Liver (tissue), 9 donors: ENCODE measurements around the gene MYL6B. TPM values are rescaled to one million over a fixed set of nuclear protein-coding genes. Genes with fewer than 3 reads are reported as not detected.

Experiments used
- DNase-seq: peaks from one replicate; pipeline ENCODE4 v3.0.0-alpha.2; 2017; ENCODE audit warnings: low spot score
- H3K27ac ChIP-seq, 2 donors: one replicate each; pipeline ENCODE4 v1.7.0; 2013; ENCODE audit warnings: inconsistent platforms in 2 of 2, low read length in 2 of 2, control low read depth in 1 of 2, low read depth in 1 of 2, mild to moderate bottlenecking in 1 of 2
- H3K27me3 ChIP-seq, 4 donors: one replicate each; pipeline versions ENCODE4 v1.6.1 to v1.7.0; 2013; ENCODE audit warnings: low read length in 3 of 4, inconsistent platforms in 1 of 4, mild to moderate bottlenecking in 1 of 4, moderate library complexity in 1 of 4; ENCODE audit not compliant: control insufficient read depth in 4 of 4, insufficient read depth in 4 of 4
- H3K36me3 ChIP-seq, 4 donors: one replicate each; pipeline versions ENCODE4 v1.6.1 to v1.7.0; 2013; ENCODE audit warnings: low read length in 3 of 4, mild to moderate bottlenecking in 3 of 4, low read depth in 1 of 4, moderate library complexity in 1 of 4; ENCODE audit not compliant: control insufficient read depth in 4 of 4, insufficient read depth in 3 of 4
- H3K4me1 ChIP-seq, 4 donors: one replicate each; pipeline versions ENCODE4 v1.6.1 to v1.7.0; 2013; ENCODE audit warnings: low read length in 3 of 4, mild to moderate bottlenecking in 3 of 4, moderate library complexity in 1 of 4; ENCODE audit not compliant: control insufficient read depth in 4 of 4, insufficient read depth in 4 of 4
- H3K4me3 ChIP-seq, 3 donors: one replicate each; pipeline versions ENCODE4 v1.6.1 to v1.7.0; 2013; ENCODE audit warnings: low read length in 3 of 3, control low read depth in 1 of 3, low read depth in 1 of 3, mild to moderate bottlenecking in 1 of 3
- H3K9ac ChIP-seq, 2 donors: one replicate each; pipeline ENCODE4 v1.7.0; 2013; ENCODE audit warnings: low read length in 2 of 2, mild to moderate bottlenecking in 2 of 2, moderate library complexity in 2 of 2, control low read depth in 1 of 2, low read depth in 1 of 2
- H3K9me3 ChIP-seq, 4 donors: one replicate each; pipeline versions ENCODE4 v1.6.1 to v1.7.0; 2013; ENCODE audit warnings: low read length in 3 of 4; ENCODE audit not compliant: control insufficient read depth in 4 of 4
- ATF3 ChIP-seq: IDR thresholded peaks from 2 replicates; pipeline ENCODE4 v1.6.1; 2016; ENCODE audit warnings: antibody characterized with exemption
- EGR1 ChIP-seq, 2 donors: IDR thresholded peaks; 2 replicates each; pipeline ENCODE4 v1.6.1; 2016 to 2018; ENCODE audit warnings: antibody characterized with exemption in 2 of 2, low read depth in 2 of 2
- FOXA1 ChIP-seq: IDR thresholded peaks from 2 replicates; pipeline ENCODE4 v1.6.1; 2016; ENCODE audit warnings: antibody characterized with exemption
- FOXA2 ChIP-seq: IDR thresholded peaks from 2 replicates; pipeline ENCODE4 v1.6.1; 2016; ENCODE audit warnings: antibody characterized with exemption
- GABPA ChIP-seq, 2 donors: IDR thresholded peaks in 1 of 2; conservative IDR thresholded peaks in 1 of 2; 2 replicates each; pipeline ENCODE4 v1.6.1; 2016; ENCODE audit warnings: antibody characterized with exemption in 2 of 2, mild to moderate bottlenecking in 1 of 2, moderate library complexity in 1 of 2
- HNF4A ChIP-seq, 2 donors: conservative IDR thresholded peaks; 2 replicates each; pipeline ENCODE4 v1.6.1; 2016; ENCODE audit warnings: antibody characterized with exemption in 2 of 2, mild to moderate bottlenecking in 2 of 2
- HNF4G ChIP-seq: IDR thresholded peaks from 2 replicates; pipeline ENCODE4 v1.6.1; 2016; ENCODE audit warnings: antibody characterized with exemption
- JUND ChIP-seq, 2 donors: IDR thresholded peaks; 2 replicates each; pipeline ENCODE4 v1.6.1; 2016; ENCODE audit warnings: antibody characterized with exemption in 2 of 2
- NR2F2 ChIP-seq: IDR thresholded peaks from 2 replicates; pipeline ENCODE4 v1.6.1; 2016; ENCODE audit warnings: antibody characterized with exemption
- RAD21 ChIP-seq, 2 donors: IDR thresholded peaks; 2 replicates each; pipeline ENCODE4 v1.6.1; 2016; ENCODE audit warnings: antibody characterized with exemption in 2 of 2, mild to moderate bottlenecking in 2 of 2
- RXRA ChIP-seq, 2 donors: IDR thresholded peaks; 2 replicates each; pipeline ENCODE4 v1.6.1; 2017 to 2018; ENCODE audit warnings: antibody characterized with exemption in 2 of 2, mild to moderate bottlenecking in 1 of 2
- SP1 ChIP-seq: IDR thresholded peaks from 2 replicates; pipeline ENCODE4 v1.6.1; 2018; ENCODE audit warnings: antibody characterized with exemption, mild to moderate bottlenecking
- TAF1 ChIP-seq: conservative IDR thresholded peaks from 2 replicates; pipeline ENCODE4 v1.6.1; 2016; ENCODE audit warnings: antibody characterized with exemption, mild to moderate bottlenecking
- YY1 ChIP-seq: IDR thresholded peaks from 2 replicates; pipeline ENCODE4 v1.6.1; 2016; ENCODE audit warnings: antibody characterized with exemption, mild to moderate bottlenecking
- ZBTB33 ChIP-seq: IDR thresholded peaks from 2 replicates; pipeline ENCODE4 v1.6.1; 2016; ENCODE audit warnings: antibody characterized with exemption
- WGBS: extraction: QIAGEN DNeasy Blood & Tissue Kit; methylation state at CpG from one replicate; pipeline ENCODE4 v1.1.7; 2013; 5-methylcytosine and 5-hydroxymethylcytosine counted together
- polyA plus RNA-seq, 2 donors: library from polyadenylated mRNA; stranded (reverse) in 1 of 2; unstranded in 1 of 2; fragments of 200-250 nt in 1 of 2; fragments of >200 nt in 1 of 2; fragmentation: Nextera tagmentation in 1 of 2; extraction: Ambion mirVana in 1 of 2; gene quantifications; one replicate each; pipeline versions ENCODE4 v1.2.1 to v1.2.3, GENCODE V29; 2013 to 2015
- total RNA-seq, 2 donors: library from RNA; depleted of rRNA; stranded (reverse); fragments of >200 nt; gene quantifications; one replicate each; pipeline ENCODE4 v1.2.3, GENCODE V29; 2014
- TF ChIP-seq, protein P1 (sequence below): fragments of 150-350 bp; IDR thresholded peaks from 2 replicates; pipeline ENCODE4 v1.5.1; 2017; ENCODE audit warnings: improper control_type of control experiment, low read depth, low read length; ENCODE audit not compliant: missing input control
- TF ChIP-seq, protein P2 (sequence below): IDR thresholded peaks from 2 replicates; pipeline ENCODE4 v1.6.1; 2016; ENCODE audit warnings: antibody characterized with exemption, mild to moderate bottlenecking
- TF ChIP-seq, protein P3 (sequence below): IDR thresholded peaks from 2 replicates; pipeline ENCODE4 v1.6.1; 2016; ENCODE audit warnings: antibody characterized with exemption
- donor health status: healthy.
- donor health status: healthy.
- donor health status: healthy.
- donor health status: healthy.
- donor health status: healthy.

The MYL6B gene
- total and polyA plus RNA-seq, 4 donors: 3.7 to 14.2 (median 12.6) TPM

DNA sequence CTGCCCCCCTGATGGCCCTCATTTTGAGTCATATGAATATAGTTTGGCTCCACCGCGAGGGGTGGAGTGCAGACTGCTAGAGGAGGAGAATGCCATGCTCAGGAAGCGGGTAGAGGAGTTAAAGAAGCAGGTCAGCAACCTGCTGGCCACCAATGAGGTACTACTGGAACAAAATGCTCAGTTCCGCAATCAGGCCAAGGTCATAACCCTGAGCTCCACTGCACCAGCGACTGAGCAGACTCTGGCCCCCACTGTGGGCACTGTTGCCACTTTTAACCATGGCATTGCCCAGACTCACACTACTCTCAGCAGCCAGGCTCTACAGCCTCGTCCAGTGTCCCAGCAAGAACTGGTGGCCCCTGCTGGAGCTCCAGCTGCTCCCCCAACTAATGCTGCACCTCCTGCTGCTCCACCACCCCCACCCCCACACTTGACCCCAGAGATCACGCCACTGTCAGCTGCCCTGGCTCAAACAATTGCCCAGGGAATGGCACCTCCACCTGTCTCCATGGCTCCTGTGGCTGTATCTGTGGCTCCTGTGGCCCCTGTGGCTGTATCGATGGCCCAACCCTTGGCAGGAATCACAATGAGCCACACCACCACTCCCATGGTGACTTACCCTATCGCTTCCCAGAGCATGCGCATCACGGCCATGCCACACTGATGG is 31.1 kb upstream of the MYL6B start:
- Histone ChIP-seq H3K9ac (no peak overlapping the region), H3K27me3 (no peaks in the 10 kb centered on the region), H3K4me3 (no peak overlapping the region), H3K9me3 (no peaks in the 10 kb centered on the region), H3K4me1 (peaks cover 34 to 64% (median 54%) of the 10 kb centered on the region in 4 donors), H3K36me3 (no peaks in the 10 kb centered on the region), H3K27ac (peak overlapping the region; percentile 71 to 89)
- peak; percentile 97 for TF ChIP-seq SP1
- peak; percentile 74 to 80 for TF ChIP-seq JUND (IDR thresholded peaks at IDR 0.05)
- TF ChIP-seq, protein P1, sequence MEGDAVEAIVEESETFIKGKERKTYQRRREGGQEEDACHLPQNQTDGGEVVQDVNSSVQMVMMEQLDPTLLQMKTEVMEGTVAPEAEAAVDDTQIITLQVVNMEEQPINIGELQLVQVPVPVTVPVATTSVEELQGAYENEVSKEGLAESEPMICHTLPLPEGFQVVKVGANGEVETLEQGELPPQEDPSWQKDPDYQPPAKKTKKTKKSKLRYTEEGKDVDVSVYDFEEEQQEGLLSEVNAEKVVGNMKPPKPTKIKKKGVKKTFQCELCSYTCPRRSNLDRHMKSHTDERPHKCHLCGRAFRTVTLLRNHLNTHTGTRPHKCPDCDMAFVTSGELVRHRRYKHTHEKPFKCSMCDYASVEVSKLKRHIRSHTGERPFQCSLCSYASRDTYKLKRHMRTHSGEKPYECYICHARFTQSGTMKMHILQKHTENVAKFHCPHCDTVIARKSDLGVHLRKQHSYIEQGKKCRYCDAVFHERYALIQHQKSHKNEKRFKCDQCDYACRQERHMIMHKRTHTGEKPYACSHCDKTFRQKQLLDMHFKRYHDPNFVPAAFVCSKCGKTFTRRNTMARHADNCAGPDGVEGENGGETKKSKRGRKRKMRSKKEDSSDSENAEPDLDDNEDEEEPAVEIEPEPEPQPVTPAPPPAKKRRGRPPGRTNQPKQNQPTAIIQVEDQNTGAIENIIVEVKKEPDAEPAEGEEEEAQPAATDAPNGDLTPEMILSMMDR: no peak
- no peak for TF ChIP-seq FOXA1
- peak; percentile 85 for TF ChIP-seq NR2F2
- peak; percentile 42 for TF ChIP-seq TAF1
- TF ChIP-seq EGR1 (IDR thresholded peaks at IDR 0.05; ENCODE audit: low read depth in 2 of 2): peak; percentile 58 to 81
- TF ChIP-seq YY1: peak; percentile 71
- peak; percentile 57 for TF ChIP-seq ATF3
- peak; percentile 70 for TF ChIP-seq ZBTB33
- TF ChIP-seq RAD21 (IDR thresholded peaks at IDR 0.05): peak; percentile 26 to 49
- TF ChIP-seq, protein P2, sequence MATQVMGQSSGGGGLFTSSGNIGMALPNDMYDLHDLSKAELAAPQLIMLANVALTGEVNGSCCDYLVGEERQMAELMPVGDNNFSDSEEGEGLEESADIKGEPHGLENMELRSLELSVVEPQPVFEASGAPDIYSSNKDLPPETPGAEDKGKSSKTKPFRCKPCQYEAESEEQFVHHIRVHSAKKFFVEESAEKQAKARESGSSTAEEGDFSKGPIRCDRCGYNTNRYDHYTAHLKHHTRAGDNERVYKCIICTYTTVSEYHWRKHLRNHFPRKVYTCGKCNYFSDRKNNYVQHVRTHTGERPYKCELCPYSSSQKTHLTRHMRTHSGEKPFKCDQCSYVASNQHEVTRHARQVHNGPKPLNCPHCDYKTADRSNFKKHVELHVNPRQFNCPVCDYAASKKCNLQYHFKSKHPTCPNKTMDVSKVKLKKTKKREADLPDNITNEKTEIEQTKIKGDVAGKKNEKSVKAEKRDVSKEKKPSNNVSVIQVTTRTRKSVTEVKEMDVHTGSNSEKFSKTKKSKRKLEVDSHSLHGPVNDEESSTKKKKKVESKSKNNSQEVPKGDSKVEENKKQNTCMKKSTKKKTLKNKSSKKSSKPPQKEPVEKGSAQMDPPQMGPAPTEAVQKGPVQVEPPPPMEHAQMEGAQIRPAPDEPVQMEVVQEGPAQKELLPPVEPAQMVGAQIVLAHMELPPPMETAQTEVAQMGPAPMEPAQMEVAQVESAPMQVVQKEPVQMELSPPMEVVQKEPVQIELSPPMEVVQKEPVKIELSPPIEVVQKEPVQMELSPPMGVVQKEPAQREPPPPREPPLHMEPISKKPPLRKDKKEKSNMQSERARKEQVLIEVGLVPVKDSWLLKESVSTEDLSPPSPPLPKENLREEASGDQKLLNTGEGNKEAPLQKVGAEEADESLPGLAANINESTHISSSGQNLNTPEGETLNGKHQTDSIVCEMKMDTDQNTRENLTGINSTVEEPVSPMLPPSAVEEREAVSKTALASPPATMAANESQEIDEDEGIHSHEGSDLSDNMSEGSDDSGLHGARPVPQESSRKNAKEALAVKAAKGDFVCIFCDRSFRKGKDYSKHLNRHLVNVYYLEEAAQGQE: peak; percentile 75
- TF ChIP-seq, protein P3, sequence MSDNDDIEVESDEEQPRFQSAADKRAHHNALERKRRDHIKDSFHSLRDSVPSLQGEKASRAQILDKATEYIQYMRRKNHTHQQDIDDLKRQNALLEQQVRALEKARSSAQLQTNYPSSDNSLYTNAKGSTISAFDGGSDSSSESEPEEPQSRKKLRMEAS: peak; percentile 71
- TF ChIP-seq GABPA (IDR thresholded peaks at IDR 0.05 in 1 of 2, conservative IDR thresholded peaks at IDR 0.05 in 1 of 2): peak in 1 of 2 donors; percentile 65
- peak; percentile 90 to 93 for TF ChIP-seq HNF4A (conservative IDR thresholded peaks at IDR 0.05)
- TF ChIP-seq FOXA2: peak; percentile 44
- TF ChIP-seq HNF4G: peak; percentile 74
- peak; percentile 99 for TF ChIP-seq RXRA (IDR thresholded peaks at IDR 0.05)
- no peak for DNase-seq
- WGBS: 55% methylated on average over 11 of the region's 11 CpGs
